GM12878 (cell line): Measurements from ENCODE around the gene CNTN2. TPM values are rescaled to one million over a fixed set of nuclear protein-coding genes. Genes with fewer than 3 reads are reported as not detected.

Experiments
- ATAC-seq: fragments of 200-7000 bp; cut with Tn5 transposase; 3 replicates; pipeline ENCODE4 v1.9.1; 2020; ENCODE audit warnings: mild to moderate bottlenecking, moderate library complexity
- BruUV-seq: library from RNA; stranded (reverse); fragments of 400-500 nt; replicated peaks from 2 replicates; lab custom pipeline; 2021; lab: Mats Ljungman, UMichigan
- CTCF ChIA-PET: fragments of 300-600 bp; sonication (Branson Sonifier 250); formaldehyde crosslinking; extraction: SDS; loops from one replicate; lab custom pipeline; 2021; ENCODE audit warnings: inconsistent platforms; lab: Yijun Ruan, JAX
- POLR2A ChIA-PET: fragments of 350-600 bp; formaldehyde crosslinking; extraction: SDS; loops from one replicate; lab custom pipeline; 2021; ENCODE audit warnings: inconsistent platforms; lab: Charles Lee
- RAD21 ChIA-PET: fragments of 300-600 bp; sonication (Branson Sonifier 250); formaldehyde crosslinking; loops from one replicate; lab custom pipeline; 2023; ENCODE audit warnings: antibody characterized with exemption; ENCODE audit not compliant: unreplicated experiment; lab: Charles Lee
- SMC1A ChIA-PET: fragments of 300-600 bp; sonication (Branson Sonifier 250); formaldehyde crosslinking; loops from one replicate; lab custom pipeline; 2023; ENCODE audit not compliant: unreplicated experiment, uncharacterized antibody; lab: Charles Lee
- DNase-seq: peaks from one replicate; pipeline ENCODE4 v3.0.0-alpha.2; 2011; ENCODE audit warnings: low read depth, low spot score
- FAIRE-seq: peaks from 3 replicates; lab custom pipeline; 2011; peaks lifted over from hg19 to GRCh38; lab: Jason Lieb, UNC
- H2AFZ ChIP-seq: 2 replicates; pipeline ENCODE4 v1.6.0; 2011; ENCODE audit warnings: low read depth, low read length, control low read depth; ENCODE audit not compliant: control insufficient read depth
- H3K27ac ChIP-seq: 2 replicates; pipeline ENCODE4 v1.5.1; 2011; ENCODE audit warnings: control low read depth; ENCODE audit not compliant: control insufficient read depth, insufficient read depth
- H3K27me3 ChIP-seq, 2 experiments: replicated peaks in 1 of 2; 2 replicates each; pipeline versions ENCODE4 v1.6.0 to v1.6.1; 2011; ENCODE audit warnings: low read length in 1 of 2; ENCODE audit not compliant: control insufficient read depth in 2 of 2, insufficient read depth in 2 of 2
- H3K36me3 ChIP-seq, 2 experiments: 2 replicates each; pipeline ENCODE4 v1.5.1; 2011; ENCODE audit warnings: low read length in 1 of 2; ENCODE audit not compliant: control insufficient read depth in 2 of 2, insufficient read depth in 2 of 2
- H3K4me1 ChIP-seq: 2 replicates; pipeline ENCODE4 v1.6.1; 2011; ENCODE audit warnings: mild to moderate bottlenecking, low read length, moderate library complexity, mixed read lengths; ENCODE audit not compliant: control insufficient read depth, insufficient read depth
- H3K4me2 ChIP-seq: 2 replicates; pipeline ENCODE4 v1.6.0; 2011; ENCODE audit warnings: control low read depth; ENCODE audit not compliant: control insufficient read depth, insufficient read depth
- H3K4me3 ChIP-seq: fragments of 200-600 bp; sonication (generic); 2 replicates; pipeline ENCODE4 v1.5.1; 2016
- H3K79me2 ChIP-seq: 2 replicates; pipeline ENCODE4 v1.6.0; 2011; ENCODE audit warnings: low read length; ENCODE audit not compliant: control insufficient read depth, insufficient read depth
- H3K9ac ChIP-seq: 2 replicates; pipeline ENCODE4 v1.8.0; 2011; ENCODE audit warnings: low read length, control low read depth, mixed read lengths; ENCODE audit not compliant: control insufficient read depth, insufficient read depth
- H3K9me3 ChIP-seq: replicated peaks from 3 replicates; pipeline ENCODE4 v1.5.1; 2011; ENCODE audit warnings: mild to moderate bottlenecking, low read length; ENCODE audit not compliant: control insufficient read depth, insufficient read depth
- H4K20me1 ChIP-seq: 2 replicates; pipeline ENCODE4 v1.6.0; 2011; ENCODE audit not compliant: control insufficient read depth, insufficient read depth
- CHD2 ChIP-seq: IDR thresholded peaks from 2 replicates; pipeline ENCODE4 v1.6.1; 2011; ENCODE audit warnings: low read depth, low read length, improper control_type of control experiment, borderline replicate concordance
- CTCF ChIP-seq, 3 experiments: IDR thresholded peaks in 2 of 3; conservative IDR thresholded peaks in 1 of 3; 2 replicates each; pipeline ENCODE4 v1.5.1; 2011; ENCODE audit warnings: low read depth in 3 of 3, low read length in 3 of 3, mild to moderate bottlenecking in 3 of 3, control low read depth in 2 of 3, moderate library complexity in 2 of 3, inconsistent platforms in 1 of 3, mixed read lengths in 1 of 3; ENCODE audit not compliant: control insufficient read depth in 2 of 3, insufficient read depth in 1 of 3; ENCODE audit errors: extremely low read depth in 1 of 3
- CUX1 ChIP-seq: IDR thresholded peaks from 2 replicates; pipeline ENCODE4 v1.6.1; 2012; ENCODE audit warnings: improper control_type of control experiment, low read depth, low read length; ENCODE audit not compliant: insufficient replicate concordance
- JUNB ChIP-seq: IDR thresholded peaks from 2 replicates; pipeline ENCODE4 v1.6.1; 2016; ENCODE audit warnings: antibody characterized with exemption, mild to moderate bottlenecking
- KDM1A ChIP-seq: fragments of 200-600 bp; sonication (generic); IDR thresholded peaks from 2 replicates; pipeline ENCODE4 v1.6.1; 2016; ENCODE audit warnings: borderline replicate concordance
- KLF5 ChIP-seq: fragments of 450-650 bp; IDR thresholded peaks from 2 replicates; pipeline ENCODE4 v1.6.1; 2014; ENCODE audit warnings: mild to moderate bottlenecking; ENCODE audit not compliant: partially characterized antibody
- NFYB ChIP-seq: IDR thresholded peaks from 2 replicates; pipeline ENCODE4 v1.6.1; 2011; ENCODE audit warnings: low read depth, mild to moderate bottlenecking, low read length, improper control_type of control experiment, moderate library complexity; ENCODE audit not compliant: insufficient read depth
- PAX5 ChIP-seq: IDR thresholded peaks from 2 replicates; pipeline ENCODE4 v1.6.1; 2011; ENCODE audit warnings: low read depth, low read length, borderline replicate concordance
- POLR2AphosphoS2 ChIP-seq: IDR thresholded peaks from 2 replicates; pipeline ENCODE4 v1.6.1; 2011; ENCODE audit warnings: low read depth, mild to moderate bottlenecking, low read length, improper control_type of control experiment, moderate library complexity
- POLR2AphosphoS5 ChIP-seq: IDR thresholded peaks from 2 replicates; pipeline ENCODE4 v1.6.1; 2011; ENCODE audit warnings: mild to moderate bottlenecking, low read length, inconsistent platforms
- SP1 ChIP-seq: IDR thresholded peaks from one replicate; pipeline ENCODE4 v1.6.1; 2011; ENCODE audit warnings: low read depth, low read length
- SREBF1 ChIP-seq: IDR thresholded peaks from 2 replicates; pipeline ENCODE4 v1.6.1; 2012; ENCODE audit warnings: mild to moderate bottlenecking, low read length
- STAT3 ChIP-seq: IDR thresholded peaks from 2 replicates; pipeline ENCODE4 v1.6.1; 2011; ENCODE audit warnings: low read depth, low read length, improper control_type of control experiment
- TCF7 ChIP-seq: IDR thresholded peaks from 2 replicates; pipeline ENCODE4 v1.6.1; 2014; ENCODE audit warnings: antibody characterized with exemption, borderline replicate concordance
- YY1 ChIP-seq: IDR thresholded peaks from 2 replicates; pipeline ENCODE4 v1.6.1; 2011; ENCODE audit warnings: low read depth, mild to moderate bottlenecking, low read length
- ZBTB33 ChIP-seq: fragments of 450-650 bp; IDR thresholded peaks from 2 replicates; pipeline ENCODE4 v1.6.1; 2017; ENCODE audit warnings: mild to moderate bottlenecking
- ZZZ3 ChIP-seq: IDR thresholded peaks from 2 replicates; pipeline ENCODE4 v1.6.1; 2011; ENCODE audit warnings: low read depth; ENCODE audit not compliant: control insufficient read depth, insufficient read length
- WGBS: methylation state at CpG from one replicate; pipeline ENCODE4 v1.1.6; 2016; ENCODE audit warnings: low lambda C conversion rate; ENCODE audit not compliant: insufficient replicate concordance, insufficient coverage; ENCODE audit errors: missing lambda C conversion rate; 5-methylcytosine and 5-hydroxymethylcytosine counted together
- in situ Hi-C: fragments of 300-500 bp; cut with MboI; formaldehyde crosslinking; loops from 9 replicates; pipeline ENCODE4 v1.14.3; 2018; ENCODE audit warnings: mixed read lengths
- intact Hi-C: fragments of 100-400 bp; cut with micrococcal nuclease; formaldehyde crosslinking; loops from one replicate; pipeline ENCODE4 v1.14.2; 2022; ENCODE audit not compliant: unreplicated experiment
- polyA plus RNA-seq, 11 experiments: library from polyadenylated mRNA; depleted of rRNA in 4 of 11; unstranded in 6 of 11; stranded (reverse) in 5 of 11; fragments of >200 nt; fragmentation: Nextera tagmentation in 4 of 11; fragmentation: Illumina TruSeq in 1 of 11; extraction: Ambion mirVana in 4 of 11; extraction: Trizol in 1 of 11; gene quantifications; 1 replicate in 1 of 11; 2 replicates in 10 of 11; pipeline versions ENCODE4 v1.2.1 to v1.2.3, GENCODE V29; 2011 to 2016; ENCODE audit warnings: inconsistent platforms in 2 of 11, missing spikeins in 2 of 11, low read depth in 1 of 11
- total RNA-seq, 4 experiments: library from RNA; depleted of rRNA in 3 of 4; stranded (reverse); fragments of >200 nt in 3 of 4; fragmentation: Illumina TruSeq in 1 of 4; extraction: Trizol in 1 of 4; gene quantifications; 2 replicates each; pipeline versions ENCODE4 v1.2.1 to v1.2.3, GENCODE V29; 2013 to 2021

CNTN2 gene
- total and polyA plus RNA-seq, 10 of the 15 experiments (the other 5 are each of a cell fraction or from before 2014, with no cell fraction given): 0.03 TPM; not detected in 9

- intact Hi-C loops: no loop called here
- POLR2A ChIA-PET: interaction anchor here (0.6 to 1.7 kb wide), 2 partner anchors 12 to 17 kb away, joined by 3 to 5 read pairs; partner anchors contain the start of gene RBBP5
- Histone ChIP-seq H3K27me3 (no peaks in the 10 kb centered on the region), H4K20me1 (no peaks in the 10 kb centered on the region), H3K4me2 (no peak overlapping the region), H2AFZ (no peak overlapping the region), H3K4me1 (no peaks in the 10 kb centered on the region), H3K4me3 (no peak overlapping the region), H3K9ac (no peak overlapping the region), H3K27ac (no peak overlapping the region), H3K79me2 (no peaks in the 10 kb centered on the region), H3K9me3 (no peaks in the 10 kb centered on the region), H3K36me3 (peaks cover 5 to 8% of the 10 kb centered on the region in 2 experiments)
- no TSS peak for BruUV-seq
- SMC1A ChIA-PET: interaction anchor here (1.0 to 1.5 kb wide), 7 partner anchors 12 to 147 kb away, joined by 3 to 10 read pairs (median 4); partner anchors contain the start of gene RBBP5
- 88% methylated on average over 1 of the region's 1 CpG for WGBS
- in situ Hi-C loops: no loop called here
- RAD21 ChIA-PET: interaction anchor here (0.8 kb wide), 1 partner anchor 12 kb away, joined by 3 read pairs; the partner anchor contains the start of gene RBBP5
- CTCF ChIA-PET: interaction anchor here (1.1 to 2.8 kb wide), 10 partner anchors 10 to 119 kb away, joined by 3 to 13 read pairs (median 6); partner anchors contain the start of genes RBBP5 and TMCC2
- no peak for FAIRE-seq
- DNase-seq: no peak
- ATAC-seq: no peak
- no peak for TF ChIP-seq TCF7
- no peak for TF ChIP-seq POLR2AphosphoS5
- no peak for TF ChIP-seq CTCF (IDR thresholded peaks at IDR 0.05 in 2 of 3, conservative IDR thresholded peaks at IDR 0.05 in 1 of 3; ENCODE audit: control insufficient read depth in 2 of 3, extremely low read depth in 1 of 3, insufficient read depth in 1 of 3, low read depth in 3 of 3, low read length in 3 of 3)
- no peak for TF ChIP-seq NFYB
- TF ChIP-seq YY1: no peak
- no peak for TF ChIP-seq SREBF1
- TF ChIP-seq CHD2: no peak
- no peak for TF ChIP-seq KLF5
- no peak for TF ChIP-seq SP1
- no peak for TF ChIP-seq ZBTB33
- TF ChIP-seq KDM1A: no peak
- no peak for TF ChIP-seq JUNB
- no peak for TF ChIP-seq CUX1
- no peak for TF ChIP-seq STAT3
- no peak for TF ChIP-seq POLR2AphosphoS2
- no peak for TF ChIP-seq PAX5
- no peak for TF ChIP-seq ZZZ3
These were observed 66.3 kb downstream of the CNTN2 start for GRCh38 chr1:205109269-205109668.
